Skeletal muscle tissue (tissue), 4 donors: ENCODE measurements around the gene KLRB1. TPM values are rescaled to one million over a fixed set of nuclear protein-coding genes. Genes with fewer than 3 reads are reported as not detected.
"Not testable (repeated sequence)": the region's sequence is repeated elsewhere in the genome, so short reads cannot be mapped to it uniquely, and the experiment has no call there.

Experiments
- H3K27ac ChIP-seq: one replicate; pipeline ENCODE4 v1.7.0; 2013; ENCODE audit warnings: mild to moderate bottlenecking, low read depth, low read length, inconsistent platforms
- H3K27me3 ChIP-seq, 3 donors: one replicate each; pipeline ENCODE4 v1.7.0; 2013; ENCODE audit warnings: low read length in 3 of 3; ENCODE audit not compliant: control insufficient read depth in 3 of 3, insufficient read depth in 3 of 3
- H3K36me3 ChIP-seq, 3 donors: one replicate each; pipeline ENCODE4 v1.7.0; 2013; ENCODE audit warnings: low read length in 3 of 3; ENCODE audit not compliant: control insufficient read depth in 3 of 3, insufficient read depth in 3 of 3
- H3K4me1 ChIP-seq, 3 donors: one replicate each; pipeline ENCODE4 v1.7.0; 2013; ENCODE audit warnings: low read length in 3 of 3, mild to moderate bottlenecking in 3 of 3; ENCODE audit not compliant: control insufficient read depth in 3 of 3, insufficient read depth in 3 of 3
- H3K4me3 ChIP-seq, 3 donors: one replicate each; pipeline ENCODE4 v1.7.0; 2013; ENCODE audit warnings: low read length in 3 of 3
- H3K9ac ChIP-seq, 3 donors: one replicate each; pipeline ENCODE4 v1.7.0; 2013; ENCODE audit warnings: low read length in 3 of 3, mild to moderate bottlenecking in 3 of 3, moderate library complexity in 2 of 3, low read depth in 1 of 3
- H3K9me3 ChIP-seq, 3 donors: one replicate each; pipeline ENCODE4 v1.7.0; 2013; ENCODE audit warnings: low read length in 3 of 3; ENCODE audit not compliant: control insufficient read depth in 3 of 3
- total RNA-seq: library from RNA; depleted of rRNA; stranded (reverse); fragments of >200 nt; gene quantifications from one replicate; pipeline ENCODE4 v1.2.3, GENCODE V29; 2014
- donor health status: Osteomylitis.

The KLRB1 gene
- total RNA-seq, 1 donor from 2014 or later, result 0.52 TPM

DNA sequence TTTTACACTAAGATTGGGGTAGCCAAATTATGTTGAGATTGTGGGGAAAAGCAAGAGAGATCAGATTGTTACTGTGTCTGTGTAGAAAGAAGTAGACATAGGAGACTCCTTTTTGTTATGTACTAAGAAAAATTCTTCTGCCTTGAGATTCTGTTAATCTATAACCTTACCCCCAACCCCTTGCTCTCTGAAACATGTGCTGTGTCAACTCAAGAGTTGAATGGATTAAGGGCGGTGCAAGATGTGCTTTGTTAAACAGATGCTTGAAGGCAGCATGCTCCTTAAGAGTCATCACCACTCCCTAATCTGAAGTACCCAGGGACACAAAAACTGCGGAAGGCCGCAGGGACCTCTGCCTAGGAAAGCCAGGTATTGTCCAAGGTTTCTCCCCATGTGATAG lies 7.3 kb downstream of the KLRB1 start:
- not testable (repeated sequence) for H3K27ac ChIP-seq, H3K4me1 ChIP-seq, H3K4me3 ChIP-seq, H3K9me3 ChIP-seq, H3K9ac ChIP-seq, H3K27me3 ChIP-seq, H3K36me3 ChIP-seq

DNA sequence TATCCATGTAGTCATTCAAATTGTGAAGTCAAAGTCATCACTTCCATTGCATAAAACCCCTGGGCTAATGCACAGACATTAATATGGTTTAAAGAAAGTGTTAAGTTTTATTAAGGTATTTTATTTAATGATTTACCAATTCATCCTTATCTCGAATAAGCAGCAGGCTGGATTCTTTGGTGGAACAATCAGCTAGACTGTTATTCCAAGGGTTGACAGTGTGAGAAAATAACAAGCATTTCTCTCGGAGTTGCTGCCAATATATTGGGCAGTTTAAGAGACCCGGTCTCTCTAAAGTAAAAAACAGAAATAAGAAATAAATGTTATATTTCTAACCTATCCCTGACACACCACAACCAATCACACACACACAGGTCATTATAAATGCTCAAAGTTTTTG lies 9.4 kb downstream of the KLRB1 start:
- Histone ChIP-seq H3K4me1 (no peaks in the 10 kb centered on the region), H3K27me3 (no peaks in the 10 kb centered on the region), H3K4me3 (no peak overlapping the region), H3K9me3 (no peaks in the 10 kb centered on the region), H3K27ac (no peak overlapping the region), H3K36me3 (no peaks in the 10 kb centered on the region), H3K9ac (no peak overlapping the region)

DNA sequence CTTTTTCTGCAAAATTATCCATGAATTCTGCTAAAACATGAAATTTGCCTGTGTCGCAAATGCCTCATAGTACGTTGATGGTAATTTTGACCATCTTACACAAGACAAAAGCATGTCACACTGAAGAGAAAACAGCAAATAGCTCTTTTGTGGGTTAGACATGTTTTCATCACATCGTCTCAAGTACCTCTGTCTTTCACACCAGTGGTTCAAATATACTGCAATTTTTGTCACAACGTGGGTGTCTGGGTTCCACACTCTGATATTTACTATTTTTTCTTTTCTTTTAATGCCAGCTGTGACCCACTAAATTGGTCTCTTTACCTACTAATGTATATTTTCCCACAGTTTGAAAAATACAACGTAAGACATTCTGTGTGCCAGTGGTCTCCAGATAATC lies 10.4 kb downstream of the KLRB1 start:
- Histone ChIP-seq H3K36me3 (no peaks in the 10 kb centered on the region), H3K9ac (no peak overlapping the region), H3K27ac (no peak overlapping the region), H3K4me3 (no peak overlapping the region), H3K9me3 (no peaks in the 10 kb centered on the region), H3K4me1 (no peaks in the 10 kb centered on the region), H3K27me3 (no peaks in the 10 kb centered on the region)

DNA sequence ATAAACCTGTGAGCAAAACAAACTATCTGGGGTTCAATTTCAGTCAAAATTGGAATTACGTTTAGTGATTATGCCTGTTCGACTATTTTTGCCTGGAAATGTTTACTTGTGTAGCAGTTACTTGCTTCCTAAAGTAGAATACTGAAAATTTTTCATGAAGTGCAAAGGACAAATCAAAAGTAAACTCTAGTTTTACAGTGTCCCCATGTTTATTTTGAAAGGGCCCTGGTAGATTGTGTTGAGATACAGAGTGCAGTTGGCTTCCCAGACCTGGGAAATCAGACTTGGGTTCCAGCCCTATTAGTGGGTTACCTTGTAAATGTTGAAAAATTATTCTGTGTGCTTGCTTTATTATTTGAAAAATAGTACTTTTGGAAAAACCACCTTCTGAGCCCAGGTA lies 17.3 kb downstream of the KLRB1 start:
- Histone ChIP-seq H3K4me3 (no peak overlapping the region), H3K36me3 (no peaks in the 10 kb centered on the region), H3K27ac (no peak overlapping the region), H3K4me1 (no peaks in the 10 kb centered on the region), H3K9ac (no peak overlapping the region), H3K27me3 (no peaks in the 10 kb centered on the region), H3K9me3 (no peaks in the 10 kb centered on the region)

DNA sequence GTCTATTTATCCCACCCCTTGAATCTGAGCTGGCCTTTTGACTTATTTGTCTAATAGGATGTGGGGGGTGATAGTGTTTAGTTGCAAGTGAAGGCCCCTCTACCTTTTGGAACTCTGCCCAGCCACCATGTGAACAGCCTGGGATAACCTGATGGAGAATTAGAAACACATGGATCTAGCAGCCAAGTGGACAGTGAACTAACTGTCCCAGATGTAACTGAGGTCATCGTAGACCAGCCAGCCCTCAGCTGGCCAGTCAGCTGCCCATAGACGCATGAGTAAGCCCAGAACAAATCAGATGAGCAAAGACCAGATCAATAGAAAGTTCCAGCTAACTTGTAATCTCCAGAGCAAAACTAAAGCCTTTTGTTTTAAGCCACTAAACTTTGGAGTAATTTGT lies 19.0 kb downstream of the KLRB1 start:
- Histone ChIP-seq H3K4me3 (no peak overlapping the region), H3K27ac (no peak overlapping the region), H3K27me3 (no peaks in the 10 kb centered on the region), H3K9ac (no peak overlapping the region), H3K9me3 (no peaks in the 10 kb centered on the region), H3K36me3 (no peaks in the 10 kb centered on the region), H3K4me1 (no peaks in the 10 kb centered on the region)

DNA sequence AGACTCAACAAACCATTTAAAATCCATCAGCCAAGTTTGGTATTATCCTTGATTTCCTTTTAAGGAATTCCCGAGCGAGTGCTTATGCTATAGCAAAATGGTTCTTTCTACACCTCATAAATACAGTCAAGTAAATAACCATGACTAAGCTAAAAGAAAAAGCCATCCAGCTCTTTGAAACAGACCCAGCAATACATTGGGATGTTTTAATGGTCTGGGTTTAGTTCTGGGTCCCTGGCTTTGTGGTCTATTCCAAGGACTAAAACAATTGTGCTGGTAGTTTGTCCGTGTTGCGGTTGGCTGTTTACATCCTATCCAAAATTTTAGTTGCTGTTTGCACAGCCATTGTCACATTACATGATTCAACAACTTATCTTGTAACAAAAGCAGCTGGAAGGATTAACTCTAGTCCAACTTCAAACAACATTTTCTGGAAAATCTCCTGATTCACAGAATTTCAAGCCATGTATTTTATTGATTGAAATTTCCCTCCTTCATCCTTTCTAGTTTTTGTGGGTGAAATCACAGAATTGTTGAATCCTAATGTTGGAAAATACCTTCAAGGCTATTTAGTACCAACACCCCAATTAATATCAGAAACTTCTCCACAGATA lies 19.6 kb downstream of the KLRB1 start:
- no peaks in the 10 kb centered on the region for H3K36me3 ChIP-seq
- H3K4me3 ChIP-seq, result no peak overlapping the region
- H3K4me1 ChIP-seq, result no peaks in the 10 kb centered on the region
- H3K9me3 ChIP-seq, result no peaks in the 10 kb centered on the region
- H3K9ac ChIP-seq, result no peak overlapping the region
- no peaks in the 10 kb centered on the region for H3K27me3 ChIP-seq
- H3K27ac ChIP-seq, result no peak overlapping the region

DNA sequence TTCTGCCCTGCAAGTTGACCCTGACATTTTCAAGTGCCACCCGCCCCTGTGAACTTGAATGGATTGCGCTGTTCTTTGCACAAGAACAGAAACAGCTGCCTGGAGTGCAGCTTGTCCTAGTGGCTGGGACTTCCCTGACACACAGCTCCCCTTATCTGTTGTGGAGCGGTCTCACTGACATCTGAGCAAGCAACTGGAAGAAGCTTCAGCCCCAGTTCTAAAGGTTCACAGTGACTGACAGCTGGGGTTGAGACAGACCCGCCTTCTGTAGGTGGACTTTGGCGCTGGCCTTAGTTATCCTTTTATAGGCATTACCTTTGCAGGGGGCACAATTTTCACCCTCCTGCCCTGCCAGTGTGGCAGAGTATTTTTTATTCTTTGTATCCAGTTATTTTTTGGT lies 30.0 kb downstream of the KLRB1 start:
- H3K36me3 ChIP-seq, H3K9me3 ChIP-seq, H3K4me3 ChIP-seq, H3K4me1 ChIP-seq, H3K27ac ChIP-seq, H3K27me3 ChIP-seq, H3K9ac ChIP-seq: not testable (repeated sequence)

DNA sequence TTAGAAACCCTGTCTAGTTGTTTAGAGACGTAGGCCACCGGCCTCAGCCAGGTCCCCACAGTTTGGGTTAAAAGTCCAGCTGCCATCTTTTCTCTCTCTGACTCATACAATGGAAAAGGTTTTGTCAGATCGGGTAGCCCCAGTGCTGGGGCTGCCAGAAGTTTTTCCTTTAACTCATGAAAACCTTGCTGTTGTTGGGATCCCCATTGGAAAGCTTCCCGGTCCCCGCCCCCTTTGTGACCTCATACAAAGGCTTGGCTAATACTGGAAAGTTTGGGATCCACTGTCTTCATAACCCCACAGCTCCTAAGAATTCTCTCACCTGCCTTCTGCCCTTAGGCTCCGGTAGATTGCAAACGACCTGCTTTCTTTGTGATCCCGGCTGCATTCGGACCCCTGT lies 40.6 kb downstream of the KLRB1 start:
- not testable (repeated sequence) for H3K4me1 ChIP-seq, H3K27me3 ChIP-seq, H3K9me3 ChIP-seq, H3K4me3 ChIP-seq, H3K36me3 ChIP-seq, H3K27ac ChIP-seq, H3K9ac ChIP-seq

DNA sequence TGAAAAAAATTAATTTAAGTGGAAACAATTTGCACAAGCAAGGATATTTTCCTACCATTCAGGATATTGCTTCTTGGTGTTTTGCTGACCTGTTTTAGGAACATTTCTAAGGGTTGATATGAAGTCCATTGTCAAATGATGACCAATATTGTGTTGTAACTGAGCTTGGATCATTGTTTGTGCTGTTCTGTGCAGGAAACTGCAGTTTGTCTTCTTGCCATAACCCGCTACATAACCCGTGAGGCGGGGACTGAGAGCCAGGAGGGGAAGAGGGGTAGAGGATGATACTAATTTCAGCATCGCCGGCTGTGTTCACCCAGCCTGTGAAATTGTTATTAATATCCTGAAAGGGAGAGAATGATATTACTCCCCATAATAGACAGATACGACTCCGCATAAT lies 41.6 kb downstream of the KLRB1 start:
- H3K4me1 ChIP-seq, H3K9me3 ChIP-seq, H3K27ac ChIP-seq, H3K9ac ChIP-seq, H3K4me3 ChIP-seq, H3K27me3 ChIP-seq, H3K36me3 ChIP-seq: not testable (repeated sequence)

DNA sequence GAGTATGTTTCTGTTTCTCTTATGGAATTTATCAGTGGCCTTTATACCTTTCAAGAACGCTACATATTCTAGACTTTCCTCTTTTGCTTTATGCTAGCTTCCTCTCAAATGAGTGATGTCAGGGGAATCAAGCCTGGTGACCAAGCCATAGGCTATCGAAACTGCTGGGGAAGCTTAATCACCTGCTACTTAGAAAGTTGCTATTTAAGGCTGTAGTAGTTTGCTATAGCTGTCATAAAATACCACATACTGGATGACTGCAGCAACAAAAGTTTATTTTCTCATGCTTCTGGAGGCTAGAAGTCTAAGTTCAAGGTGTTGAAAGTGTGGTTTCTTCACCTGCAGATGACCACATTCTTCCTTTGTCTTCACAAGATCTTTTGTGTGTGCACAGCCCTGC lies 43.3 kb downstream of the KLRB1 start:
- H3K4me1 ChIP-seq, H3K27ac ChIP-seq, H3K27me3 ChIP-seq, H3K36me3 ChIP-seq, H3K4me3 ChIP-seq, H3K9me3 ChIP-seq, H3K9ac ChIP-seq: not testable (repeated sequence)
